Activated CD4-positive, alpha-beta T cell treated with anti-CD3 and anti-CD28 coated beads for 36 hours (primary cell): ENCODE measurements around the gene NCAM2. TPM values are rescaled to one million over a fixed set of nuclear protein-coding genes. Genes with fewer than 3 reads are reported as not detected.

Experiments used
- ATAC-seq: fragments of 200-7000 bp; cut with Tn5 transposase; one replicate; pipeline ENCODE4 v1.10.0; 2021; ENCODE audit warnings: mild to moderate bottlenecking, moderate library complexity
- CTCF ChIA-PET: fragments of 350-600 bp; sonication (Branson Sonifier 250); formaldehyde crosslinking; loops from one replicate; lab custom pipeline; 2021; ENCODE audit warnings: antibody characterized with exemption; lab: Charles Lee
- POLR2A ChIA-PET: fragments of 350-600 bp; sonication (Branson Sonifier 250); formaldehyde crosslinking; loops from one replicate; lab custom pipeline; 2021; ENCODE audit warnings: antibody characterized with exemption, inconsistent platforms; lab: Charles Lee
- DNase-seq: peaks from one replicate; pipeline ENCODE4 v3.0.0-alpha.2; 2020
- H3K27ac Mint-ChIP-seq: one replicate; pipeline ENCODE4 v1.8.0; 2021; ENCODE audit warnings: mixed read lengths
- H3K27me3 Mint-ChIP-seq: one replicate; pipeline ENCODE4 v1.8.0; 2021; ENCODE audit warnings: mixed read lengths
- H3K36me3 Mint-ChIP-seq: one replicate; pipeline ENCODE4 v1.8.0; 2021; ENCODE audit warnings: low read depth, mixed read lengths
- H3K4me1 Mint-ChIP-seq: one replicate; pipeline ENCODE4 v1.8.0; 2021; ENCODE audit warnings: mixed read lengths
- H3K4me3 Mint-ChIP-seq: one replicate; pipeline ENCODE4 v1.8.0; 2021; ENCODE audit warnings: mild to moderate bottlenecking, moderate library complexity, mixed read lengths
- H3K9me3 Mint-ChIP-seq: one replicate; pipeline ENCODE4 v1.8.0; 2021; ENCODE audit warnings: low read depth, mixed read lengths
- intact Hi-C, 2 experiments: fragments of 100-400 bp; cut with DNase I in 1 of 2; cut with micrococcal nuclease in 1 of 2; formaldehyde crosslinking; loops; one replicate each; pipeline versions ENCODE4 v1.14.2 to v1.15.1; 2022 to 2024; cut with DNase I, micrococcal nuclease
- total RNA-seq, 2 experiments: library from RNA; stranded (reverse); gene quantifications; one replicate each; pipeline ENCODE4 v1.2.3, GENCODE V29; 2021

NCAM2 gene
- total RNA-seq, 2 experiments from 2014 or later = not detected

- ChIA-PET CTCF (no interaction called here), POLR2A (no interaction called here)
- Mint-ChIP-seq H3K4me1 (no peaks in the 10 kb centered on the region), H3K36me3 (no peaks in the 10 kb centered on the region), H3K27me3 (no peaks in the 10 kb centered on the region), H3K4me3 (no peak overlapping the region), H3K9me3 (no peaks in the 10 kb centered on the region), H3K27ac (no peak overlapping the region)
- intact Hi-C loops = no loop called here
- DNase-seq = no peak
- ATAC-seq = no peak
Observed at GRCh38 chr21:21064353-21064752, 66.1 kb downstream of the NCAM2 start.

GRCh38 chr21:21067375-21067774 lies 69.2 kb downstream of the NCAM2 start:
- intact Hi-C loops = no loop called here

GRCh38 chr21:21074305-21074704 lies 76.1 kb downstream of the NCAM2 start:
- ATAC-seq (no peak), DNase-seq (no peak)
- Mint-ChIP-seq H3K27me3 (no peaks in the 10 kb centered on the region), H3K4me3 (no peak overlapping the region), H3K9me3 (no peaks in the 10 kb centered on the region), H3K4me1 (no peaks in the 10 kb centered on the region), H3K36me3 (no peaks in the 10 kb centered on the region), H3K27ac (no peak overlapping the region)
- ChIA-PET POLR2A (no interaction called here), CTCF (no interaction called here)
- intact Hi-C loops = no loop called here

More at GRCh38 chr21:21067375-21067774, 69.2 kb downstream of the NCAM2 start:
- Mint-ChIP-seq H3K4me3 (no peak overlapping the region), H3K4me1 (no peaks in the 10 kb centered on the region), H3K27ac (no peak overlapping the region), H3K27me3 (no peaks in the 10 kb centered on the region), H3K36me3 (no peaks in the 10 kb centered on the region), H3K9me3 (no peaks in the 10 kb centered on the region)
- DNase-seq = no peak
- no peak for ATAC-seq
- ChIA-PET CTCF (no interaction called here), POLR2A (no interaction called here)

GRCh38 chr21:21076051-21076450 lies 77.8 kb downstream of the NCAM2 start:
- DNase-seq (no peak), ATAC-seq (no peak)
- Mint-ChIP-seq H3K36me3 (no peaks in the 10 kb centered on the region), H3K4me3 (no peak overlapping the region), H3K27me3 (no peaks in the 10 kb centered on the region), H3K27ac (no peak overlapping the region), H3K9me3 (no peaks in the 10 kb centered on the region), H3K4me1 (no peaks in the 10 kb centered on the region)
- intact Hi-C loops = no loop called here
- ChIA-PET POLR2A (no interaction called here), CTCF (no interaction called here)

- Mint-ChIP-seq H3K27ac (no peak overlapping the region), H3K27me3 (no peaks in the 10 kb centered on the region), H3K4me3 (no peak overlapping the region), H3K9me3 (no peaks in the 10 kb centered on the region), H3K4me1 (no peaks in the 10 kb centered on the region), H3K36me3 (no peaks in the 10 kb centered on the region)
- ATAC-seq = no peak
- intact Hi-C loops = no loop called here
- ChIA-PET CTCF (no interaction called here), POLR2A (no interaction called here)
- no peak for DNase-seq
Observed at GRCh38 chr21:21076491-21076890, 78.3 kb downstream of the NCAM2 start.

GRCh38 chr21:21079646-21080045 lies 81.4 kb downstream of the NCAM2 start:
- intact Hi-C loops = no loop called here
- CTCF ChIA-PET = no interaction called here
- H3K4me1 Mint-ChIP-seq = no peaks in the 10 kb centered on the region
- POLR2A ChIA-PET = no interaction called here
- H3K27me3 Mint-ChIP-seq = no peaks in the 10 kb centered on the region
- no peaks in the 10 kb centered on the region for H3K36me3 Mint-ChIP-seq
- no peak overlapping the region for H3K4me3 Mint-ChIP-seq
- ATAC-seq (no peak), DNase-seq (no peak)
- H3K9me3 Mint-ChIP-seq = no peaks in the 10 kb centered on the region
- H3K27ac Mint-ChIP-seq = no peak overlapping the region

GRCh38 chr21:21084179-21084578 lies 86.0 kb downstream of the NCAM2 start:
- DNase-seq (no peak), ATAC-seq (no peak)
- intact Hi-C loops = no loop called here
- Mint-ChIP-seq H3K36me3 (no peaks in the 10 kb centered on the region), H3K27me3 (no peaks in the 10 kb centered on the region), H3K27ac (no peak overlapping the region), H3K4me1 (no peaks in the 10 kb centered on the region), H3K4me3 (no peak overlapping the region), H3K9me3 (no peaks in the 10 kb centered on the region)
- POLR2A ChIA-PET = no interaction called here
- CTCF ChIA-PET = no interaction called here

- Mint-ChIP-seq H3K4me3 (no peak overlapping the region), H3K27ac (no peak overlapping the region)
- CTCF ChIA-PET = no interaction called here
Observed at GRCh38 chr21:21085206-21085605, 87.0 kb downstream of the NCAM2 start.

GRCh38 chr21:21096956-21097355 lies 98.7 kb downstream of the NCAM2 start:
- CTCF ChIA-PET = no interaction called here
- Mint-ChIP-seq H3K27ac (no peak overlapping the region), H3K27me3 (no peaks in the 10 kb centered on the region), H3K4me1 (no peaks in the 10 kb centered on the region), H3K36me3 (no peaks in the 10 kb centered on the region), H3K9me3 (no peaks in the 10 kb centered on the region), H3K4me3 (no peak overlapping the region)
- intact Hi-C loops = no loop called here
- DNase-seq (no peak), ATAC-seq (no peak)
- POLR2A ChIA-PET = no interaction called here

More at GRCh38 chr21:21085206-21085605, 87.0 kb downstream of the NCAM2 start:
- POLR2A ChIA-PET = no interaction called here
- intact Hi-C loops = no loop called here
- Mint-ChIP-seq H3K27me3 (no peaks in the 10 kb centered on the region), H3K9me3 (no peaks in the 10 kb centered on the region), H3K4me1 (no peaks in the 10 kb centered on the region), H3K36me3 (no peaks in the 10 kb centered on the region)
- ATAC-seq (no peak), DNase-seq (no peak)

GRCh38 chr21:21097466-21097865 lies 99.3 kb downstream of the NCAM2 start:
- no peak for DNase-seq
- H3K9me3 Mint-ChIP-seq = no peaks in the 10 kb centered on the region
- no peaks in the 10 kb centered on the region for H3K4me1 Mint-ChIP-seq
- no peak overlapping the region for H3K4me3 Mint-ChIP-seq
- ATAC-seq = no peak
- POLR2A ChIA-PET = no interaction called here
- CTCF ChIA-PET = no interaction called here
- H3K27me3 Mint-ChIP-seq = no peaks in the 10 kb centered on the region
- intact Hi-C loops = no loop called here
- no peaks in the 10 kb centered on the region for H3K36me3 Mint-ChIP-seq
- no peak overlapping the region for H3K27ac Mint-ChIP-seq

- ChIA-PET POLR2A (no interaction called here), CTCF (no interaction called here)
- DNase-seq (no peak), ATAC-seq (no peak)
- H3K27me3 Mint-ChIP-seq = no peaks in the 10 kb centered on the region
- no peaks in the 10 kb centered on the region for H3K9me3 Mint-ChIP-seq
- H3K4me1 Mint-ChIP-seq = no peaks in the 10 kb centered on the region
- H3K4me3 Mint-ChIP-seq = no peak overlapping the region
- H3K36me3 Mint-ChIP-seq = no peaks in the 10 kb centered on the region
- intact Hi-C loops = loop anchor here in 1 of 2 experiments (2.0 kb wide), 1 partner anchor 103 kb away; the partner anchor contains the start of gene NCAM2
- H3K27ac Mint-ChIP-seq = no peak overlapping the region
Observed at GRCh38 chr21:21101911-21102310, 103.7 kb downstream of the NCAM2 start.

- ATAC-seq = no peak
- ChIA-PET CTCF (no interaction called here), POLR2A (no interaction called here)
- H3K36me3 Mint-ChIP-seq = no peaks in the 10 kb centered on the region
- DNase-seq = no peak
- no peak overlapping the region for H3K4me3 Mint-ChIP-seq
- H3K4me1 Mint-ChIP-seq = no peaks in the 10 kb centered on the region
- intact Hi-C loops = loop anchor here in 1 of 2 experiments (2.0 kb wide), 1 partner anchor 104 kb away; the partner anchor contains the start of gene NCAM2
- H3K9me3 Mint-ChIP-seq = no peaks in the 10 kb centered on the region
- no peaks in the 10 kb centered on the region for H3K27me3 Mint-ChIP-seq
- H3K27ac Mint-ChIP-seq = no peak overlapping the region
Observed at GRCh38 chr21:21102896-21103295, 104.7 kb downstream of the NCAM2 start.

GRCh38 chr21:21103692-21104091 lies 105.5 kb downstream of the NCAM2 start:
- intact Hi-C loops = loop anchor here in 1 of 2 experiments (2.0 kb wide), 1 partner anchor 105 kb away; the partner anchor contains the start of gene NCAM2
- DNase-seq (no peak), ATAC-seq (no peak)
- no peaks in the 10 kb centered on the region for H3K4me1 Mint-ChIP-seq
- no peaks in the 10 kb centered on the region for H3K9me3 Mint-ChIP-seq
- ChIA-PET CTCF (no interaction called here), POLR2A (no interaction called here)
- H3K36me3 Mint-ChIP-seq = no peaks in the 10 kb centered on the region
- H3K4me3 Mint-ChIP-seq = no peak overlapping the region
- H3K27ac Mint-ChIP-seq = no peak overlapping the region
- H3K27me3 Mint-ChIP-seq = no peaks in the 10 kb centered on the region
